ENCODE data around the gene TPPP2. TPM values are rescaled to one million over a fixed set of nuclear protein-coding genes. Genes with fewer than 3 reads are reported as not detected.

The TPPP2 gene
- total and polyA plus RNA-seq, 9 of the 15 experiments (the other 6 are each of a cell fraction or from before 2014, with no cell fraction given) = 0.18 TPM; not detected in 8

DNA sequence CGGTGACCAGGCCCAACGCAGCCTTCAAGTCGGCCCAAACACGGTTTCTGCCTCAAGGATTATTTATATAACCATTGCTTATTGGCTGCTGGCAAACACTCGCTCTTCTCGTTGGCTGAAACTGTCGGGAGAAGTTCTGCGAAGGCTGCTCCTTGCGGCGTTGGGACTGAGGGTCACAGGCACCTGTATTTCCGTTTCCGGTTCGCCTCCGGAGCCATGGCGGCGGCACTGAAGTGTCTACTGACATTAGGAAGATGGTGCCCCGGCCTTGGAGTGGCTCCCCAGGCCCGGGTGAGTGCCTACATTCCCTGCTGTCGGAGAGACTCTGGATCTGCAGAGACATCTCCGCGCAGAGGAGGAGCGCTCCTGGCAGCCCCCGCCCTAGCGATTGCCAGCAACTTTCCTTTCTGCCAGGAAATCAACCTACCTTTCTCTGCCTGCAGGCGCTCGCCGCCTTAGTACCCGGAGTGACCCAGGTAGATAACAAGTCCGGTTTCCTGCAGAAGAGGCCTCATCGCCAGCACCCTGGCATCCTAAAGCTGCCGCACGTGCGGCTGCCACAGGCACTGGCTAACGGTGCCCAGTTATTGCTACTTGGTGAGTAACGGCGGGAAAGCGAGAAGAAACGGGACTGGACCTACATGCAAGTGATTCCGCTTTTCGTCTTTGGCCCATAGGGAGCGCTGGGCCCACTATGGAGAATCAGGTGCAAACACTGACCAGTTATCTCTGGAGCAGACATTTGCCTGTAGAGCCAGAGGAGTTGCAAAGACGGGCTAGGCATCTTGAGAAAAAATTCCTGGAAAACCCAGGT is 40.0 kb upstream of the TPPP2 start, which contains the start of gene METTL17 (continued):
- TF ChIP-seq FOXA3 (CRISPR knock-in tag; conservative IDR thresholded peaks at IDR 0.05 in 1 of 2, IDR thresholded peaks at IDR 0.05 in 1 of 2) (no peak), ELF1 (tag; IDR thresholded peaks at IDR 0.05) (0 out of 2 replicates have a peak, but pooled peaks have one; percentile 9), FOXK1 (CRISPR knock-in tag; IDR thresholded peaks at IDR 0.05; ENCODE audit: borderline replicate concordance) (no peak), KAT7 (CRISPR knock-in tag; IDR thresholded peaks at IDR 0.05; ENCODE audit: borderline replicate concordance) (no peak), U2AF2 (optimal IDR thresholded peaks at IDR 0.05; ENCODE audit: low read depth, low read length) (no peak), ZNF408 (CRISPR knock-in tag; IDR thresholded peaks at IDR 0.05; ENCODE audit: low read depth) (no peak), MYBL2 (IDR thresholded peaks at IDR 0.05; ENCODE audit: low read depth) (no peak), MYBL2 (CRISPR knock-in tag; IDR thresholded peaks at IDR 0.05; ENCODE audit: borderline replicate concordance) (no peak), NR1H2 (CRISPR knock-in tag; IDR thresholded peaks at IDR 0.05) (no peak), IFI16 (CRISPR knock-in tag; IDR thresholded peaks at IDR 0.05) (no peak), PML (IDR thresholded peaks at IDR 0.05; ENCODE audit: low read length) (0 out of 2 replicates have a peak, but pooled peaks have one; percentile 24), TAF15 (IDR thresholded peaks at IDR 0.05; ENCODE audit: low read depth, low read length) (no peak), NFYB (IDR thresholded peaks at IDR 0.05; ENCODE audit: extremely low read depth, insufficient read length) (peak; percentile 78), ZNF165 (CRISPR knock-in tag; IDR thresholded peaks at IDR 0.05; ENCODE audit: borderline replicate concordance) (no peak), CBX1 (IDR thresholded peaks at IDR 0.05; ENCODE audit: low read depth) (no peak), SAFB (IDR thresholded peaks at IDR 0.05; ENCODE audit: borderline replicate concordance, low read depth, low read length) (no peak), MEIS2 (IDR thresholded peaks at IDR 0.05; ENCODE audit: partially characterized antibody) (no peak)
- TF ChIP-seq, protein P1, sequence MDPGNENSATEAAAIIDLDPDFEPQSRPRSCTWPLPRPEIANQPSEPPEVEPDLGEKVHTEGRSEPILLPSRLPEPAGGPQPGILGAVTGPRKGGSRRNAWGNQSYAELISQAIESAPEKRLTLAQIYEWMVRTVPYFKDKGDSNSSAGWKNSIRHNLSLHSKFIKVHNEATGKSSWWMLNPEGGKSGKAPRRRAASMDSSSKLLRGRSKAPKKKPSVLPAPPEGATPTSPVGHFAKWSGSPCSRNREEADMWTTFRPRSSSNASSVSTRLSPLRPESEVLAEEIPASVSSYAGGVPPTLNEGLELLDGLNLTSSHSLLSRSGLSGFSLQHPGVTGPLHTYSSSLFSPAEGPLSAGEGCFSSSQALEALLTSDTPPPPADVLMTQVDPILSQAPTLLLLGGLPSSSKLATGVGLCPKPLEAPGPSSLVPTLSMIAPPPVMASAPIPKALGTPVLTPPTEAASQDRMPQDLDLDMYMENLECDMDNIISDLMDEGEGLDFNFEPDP (CRISPR knock-in tag; IDR thresholded peaks at IDR 0.05) = no peak
- TF ChIP-seq, protein P2, sequence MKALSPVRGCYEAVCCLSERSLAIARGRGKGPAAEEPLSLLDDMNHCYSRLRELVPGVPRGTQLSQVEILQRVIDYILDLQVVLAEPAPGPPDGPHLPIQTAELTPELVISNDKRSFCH (CRISPR knock-in tag; IDR thresholded peaks at IDR 0.05) = no peak
- TF ChIP-seq, protein P2 (tag; IDR thresholded peaks at IDR 0.05) = no peak
- TF ChIP-seq, protein P3, sequence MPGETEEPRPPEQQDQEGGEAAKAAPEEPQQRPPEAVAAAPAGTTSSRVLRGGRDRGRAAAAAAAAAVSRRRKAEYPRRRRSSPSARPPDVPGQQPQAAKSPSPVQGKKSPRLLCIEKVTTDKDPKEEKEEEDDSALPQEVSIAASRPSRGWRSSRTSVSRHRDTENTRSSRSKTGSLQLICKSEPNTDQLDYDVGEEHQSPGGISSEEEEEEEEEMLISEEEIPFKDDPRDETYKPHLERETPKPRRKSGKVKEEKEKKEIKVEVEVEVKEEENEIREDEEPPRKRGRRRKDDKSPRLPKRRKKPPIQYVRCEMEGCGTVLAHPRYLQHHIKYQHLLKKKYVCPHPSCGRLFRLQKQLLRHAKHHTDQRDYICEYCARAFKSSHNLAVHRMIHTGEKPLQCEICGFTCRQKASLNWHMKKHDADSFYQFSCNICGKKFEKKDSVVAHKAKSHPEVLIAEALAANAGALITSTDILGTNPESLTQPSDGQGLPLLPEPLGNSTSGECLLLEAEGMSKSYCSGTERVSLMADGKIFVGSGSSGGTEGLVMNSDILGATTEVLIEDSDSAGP (CRISPR knock-in tag; IDR thresholded peaks at IDR 0.05) = no peak
- TF ChIP-seq, protein P4, sequence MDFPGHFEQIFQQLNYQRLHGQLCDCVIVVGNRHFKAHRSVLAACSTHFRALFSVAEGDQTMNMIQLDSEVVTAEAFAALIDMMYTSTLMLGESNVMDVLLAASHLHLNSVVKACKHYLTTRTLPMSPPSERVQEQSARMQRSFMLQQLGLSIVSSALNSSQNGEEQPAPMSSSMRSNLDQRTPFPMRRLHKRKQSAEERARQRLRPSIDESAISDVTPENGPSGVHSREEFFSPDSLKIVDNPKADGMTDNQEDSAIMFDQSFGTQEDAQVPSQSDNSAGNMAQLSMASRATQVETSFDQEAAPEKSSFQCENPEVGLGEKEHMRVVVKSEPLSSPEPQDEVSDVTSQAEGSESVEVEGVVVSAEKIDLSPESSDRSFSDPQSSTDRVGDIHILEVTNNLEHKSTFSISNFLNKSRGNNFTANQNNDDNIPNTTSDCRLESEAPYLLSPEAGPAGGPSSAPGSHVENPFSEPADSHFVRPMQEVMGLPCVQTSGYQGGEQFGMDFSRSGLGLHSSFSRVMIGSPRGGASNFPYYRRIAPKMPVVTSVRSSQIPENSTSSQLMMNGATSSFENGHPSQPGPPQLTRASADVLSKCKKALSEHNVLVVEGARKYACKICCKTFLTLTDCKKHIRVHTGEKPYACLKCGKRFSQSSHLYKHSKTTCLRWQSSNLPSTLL (IDR thresholded peaks at IDR 0.05) = no peak
- TF ChIP-seq, protein P5, sequence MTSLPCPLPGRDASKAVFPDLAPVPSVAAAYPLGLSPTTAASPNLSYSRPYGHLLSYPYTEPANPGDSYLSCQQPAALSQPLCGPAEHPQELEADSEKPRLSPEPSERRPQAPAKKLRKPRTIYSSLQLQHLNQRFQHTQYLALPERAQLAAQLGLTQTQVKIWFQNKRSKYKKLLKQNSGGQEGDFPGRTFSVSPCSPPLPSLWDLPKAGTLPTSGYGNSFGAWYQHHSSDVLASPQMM (CRISPR knock-in tag; IDR thresholded peaks at IDR 0.05) = no peak

Measured in K562 (cell line).